Astrocyte of the spinal cord (primary cell): ENCODE data around the gene NRXN3.

Experiments used
- DNase-seq: peaks from one replicate; pipeline ENCODE4 v3.0.0; 2011; ENCODE audit warnings: low read depth, low spot score
- H3K4me3 ChIP-seq: 2 replicates; pipeline ENCODE4 v1.5.1; 2011; ENCODE audit warnings: low read depth, mild to moderate bottlenecking, low read length, moderate library complexity
- in situ Hi-C: cut with HindIII; loops from 2 replicates; pipeline ENCODE4 v1.10.0; 2017; ENCODE audit warnings: low sequenced_read_pairs
- TF ChIP-seq, protein P1 (sequence below): IDR thresholded peaks from 2 replicates; pipeline ENCODE4 v1.5.1; 2012; ENCODE audit warnings: low read depth, mild to moderate bottlenecking, low read length, inconsistent platforms

Gene NRXN3

DNA sequence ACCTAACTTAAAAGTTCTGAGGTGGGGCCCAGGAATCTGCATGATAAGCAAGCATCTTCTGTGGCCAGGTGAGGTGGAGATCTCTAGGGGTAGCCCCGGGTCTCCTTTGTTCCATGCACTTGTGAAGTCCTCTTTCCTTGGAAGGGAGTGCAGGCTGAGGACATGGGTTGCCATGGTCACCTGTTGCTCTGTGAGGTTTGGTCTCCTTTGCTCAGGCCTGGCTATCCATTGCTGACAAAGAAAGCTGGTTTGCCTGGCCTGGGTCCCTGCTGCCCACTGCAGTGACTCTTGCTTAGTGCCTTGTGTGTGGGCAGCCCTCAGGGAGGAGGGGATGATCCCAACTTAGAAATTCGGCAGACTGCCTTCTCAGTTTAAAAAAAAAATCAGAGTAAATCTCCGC, 11.1 kb downstream of the NRXN3 start:
- H3K4me3 ChIP-seq: no peak overlapping the region
- TF ChIP-seq, protein P1, sequence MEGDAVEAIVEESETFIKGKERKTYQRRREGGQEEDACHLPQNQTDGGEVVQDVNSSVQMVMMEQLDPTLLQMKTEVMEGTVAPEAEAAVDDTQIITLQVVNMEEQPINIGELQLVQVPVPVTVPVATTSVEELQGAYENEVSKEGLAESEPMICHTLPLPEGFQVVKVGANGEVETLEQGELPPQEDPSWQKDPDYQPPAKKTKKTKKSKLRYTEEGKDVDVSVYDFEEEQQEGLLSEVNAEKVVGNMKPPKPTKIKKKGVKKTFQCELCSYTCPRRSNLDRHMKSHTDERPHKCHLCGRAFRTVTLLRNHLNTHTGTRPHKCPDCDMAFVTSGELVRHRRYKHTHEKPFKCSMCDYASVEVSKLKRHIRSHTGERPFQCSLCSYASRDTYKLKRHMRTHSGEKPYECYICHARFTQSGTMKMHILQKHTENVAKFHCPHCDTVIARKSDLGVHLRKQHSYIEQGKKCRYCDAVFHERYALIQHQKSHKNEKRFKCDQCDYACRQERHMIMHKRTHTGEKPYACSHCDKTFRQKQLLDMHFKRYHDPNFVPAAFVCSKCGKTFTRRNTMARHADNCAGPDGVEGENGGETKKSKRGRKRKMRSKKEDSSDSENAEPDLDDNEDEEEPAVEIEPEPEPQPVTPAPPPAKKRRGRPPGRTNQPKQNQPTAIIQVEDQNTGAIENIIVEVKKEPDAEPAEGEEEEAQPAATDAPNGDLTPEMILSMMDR: no peak
- in situ Hi-C loops: no loop called here
- DNase-seq: no peak

DNA sequence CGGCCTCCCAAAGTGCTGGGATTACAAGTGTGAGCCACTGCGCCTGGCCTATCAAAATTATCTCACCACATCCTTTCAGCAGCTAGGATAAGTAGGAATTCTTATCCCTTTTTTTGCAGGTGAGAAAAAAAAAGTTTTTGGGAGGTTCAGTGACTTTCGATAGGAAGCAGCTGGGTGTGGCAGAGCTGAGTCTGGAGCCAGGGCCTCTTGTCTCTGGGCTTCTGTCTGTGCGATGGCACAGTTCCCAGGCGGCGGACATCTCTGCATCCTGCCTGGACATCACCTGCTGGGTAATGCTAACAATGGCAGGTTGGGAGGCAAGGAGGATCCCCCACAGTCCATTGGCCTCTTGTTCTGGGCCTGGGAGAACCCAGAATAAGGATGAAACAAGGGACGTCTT, 12.5 kb downstream of the NRXN3 start:
- DNase-seq: no peak
- TF ChIP-seq, protein P1: no peak
- in situ Hi-C loops: no loop called here
- no peak overlapping the region for H3K4me3 ChIP-seq

DNA sequence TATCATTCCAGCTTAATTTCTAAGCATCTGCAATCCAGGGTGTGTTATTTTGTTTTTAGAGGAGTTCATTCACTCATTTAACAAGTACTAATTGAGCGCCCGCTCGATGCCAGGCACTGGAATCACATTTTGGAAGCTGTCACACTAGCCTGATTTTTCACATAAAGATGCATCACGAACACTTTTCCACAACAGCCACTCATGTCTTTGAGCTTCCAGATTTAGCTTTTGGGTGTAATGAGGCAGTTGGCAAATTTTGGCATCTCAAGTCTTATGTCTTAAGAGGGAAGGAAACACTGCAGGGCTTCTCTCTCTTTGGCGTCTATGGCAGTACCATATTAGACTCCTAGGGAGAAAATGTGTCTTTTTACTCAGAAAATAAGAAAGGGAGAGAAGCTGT, 14.0 kb downstream of the NRXN3 start:
- no peak overlapping the region for H3K4me3 ChIP-seq
- TF ChIP-seq, protein P1: no peak
- in situ Hi-C loops: no loop called here
- no peak for DNase-seq

DNA sequence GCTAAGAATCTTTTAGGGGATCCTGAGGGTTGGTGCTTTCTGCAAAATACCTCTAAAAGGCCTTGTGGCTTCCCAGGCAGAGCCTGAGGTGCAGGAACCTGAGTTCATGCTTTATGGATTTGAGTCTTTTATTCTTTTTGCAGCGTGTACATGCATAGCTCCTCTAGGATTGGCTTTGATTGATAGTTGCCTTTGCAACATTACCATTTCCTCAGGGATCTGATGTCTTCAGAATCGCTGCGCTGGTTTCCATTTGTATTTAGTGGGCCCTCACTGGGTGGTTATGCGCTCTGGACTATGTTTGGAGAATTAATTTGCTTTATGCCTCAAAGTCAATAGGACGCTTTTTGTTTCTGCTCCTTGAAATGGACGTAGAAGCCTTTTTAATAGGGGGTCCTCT, 16.1 kb downstream of the NRXN3 start:
- in situ Hi-C loops: no loop called here
- no peak for DNase-seq
- TF ChIP-seq, protein P1: no peak
- no peak overlapping the region for H3K4me3 ChIP-seq

DNA sequence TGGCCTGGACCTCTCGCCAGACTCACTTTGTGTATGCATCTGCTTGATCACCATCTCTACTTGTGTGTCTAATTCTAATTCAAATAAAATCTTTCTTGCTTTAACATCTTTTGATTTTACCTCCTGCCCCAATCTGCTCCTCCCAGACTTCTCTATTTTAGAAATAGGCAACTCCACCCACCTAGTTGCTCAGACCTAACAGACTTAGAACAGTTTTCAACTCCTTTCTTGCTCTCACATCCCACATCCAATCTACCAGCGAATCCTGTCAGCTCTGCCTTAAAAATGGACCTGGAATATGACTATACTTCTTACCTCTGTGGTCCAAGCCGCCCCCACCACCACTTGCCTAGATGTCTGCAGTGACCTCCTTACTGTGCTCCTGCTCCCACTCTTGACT, 18.7 kb downstream of the NRXN3 start:
- no peak overlapping the region for H3K4me3 ChIP-seq
- in situ Hi-C loops: no loop called here
- TF ChIP-seq, protein P1: no peak
- DNase-seq: no peak

DNA sequence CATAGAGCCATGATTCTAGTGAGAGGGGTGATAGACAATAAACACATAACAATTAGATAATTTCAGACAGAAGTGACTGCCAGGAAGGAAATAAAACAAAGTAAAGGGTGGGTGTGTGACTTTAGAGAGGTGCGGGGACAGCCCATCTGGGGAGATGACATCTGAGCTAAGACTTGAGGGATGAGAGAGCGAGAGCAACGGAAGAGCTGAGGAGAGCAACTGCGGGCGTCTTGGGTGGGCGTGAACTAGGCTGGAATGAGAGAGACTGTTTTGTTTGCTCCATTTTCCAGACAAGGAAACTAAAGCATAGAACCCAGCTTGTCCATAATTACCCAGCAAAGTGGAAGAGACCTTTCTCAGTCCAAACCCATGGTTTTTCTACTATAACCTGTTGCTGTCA, 25.3 kb downstream of the NRXN3 start:
- no peak overlapping the region for H3K4me3 ChIP-seq
- TF ChIP-seq, protein P1: no peak
- no peak for DNase-seq
- in situ Hi-C loops: no loop called here

DNA sequence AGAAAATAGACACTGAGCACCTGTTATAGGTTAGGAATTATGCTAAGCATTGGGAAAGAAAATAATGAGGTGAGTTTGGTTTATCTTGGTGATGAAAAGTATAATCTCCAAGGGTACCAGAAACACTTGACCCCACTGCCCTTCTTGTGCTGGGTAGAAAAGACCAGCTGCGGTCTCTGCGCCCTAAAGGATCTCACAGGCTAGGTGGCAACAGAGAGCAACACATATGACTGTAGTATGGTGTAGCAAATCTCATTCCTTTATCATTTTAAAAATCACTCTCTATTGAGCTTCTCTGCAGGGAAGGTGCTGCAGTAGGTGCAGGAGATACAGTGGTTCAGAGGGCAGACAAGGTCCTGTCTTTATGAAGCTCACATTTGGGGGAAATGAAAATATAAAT, 26.1 kb downstream of the NRXN3 start:
- no peak overlapping the region for H3K4me3 ChIP-seq
- DNase-seq: no peak
- in situ Hi-C loops: no loop called here
- TF ChIP-seq, protein P1: no peak
